ENCODE measurements around the gene A1BG. TPM values are rescaled to one million over a fixed set of nuclear protein-coding genes. Genes with fewer than 3 reads are reported as not detected.

The A1BG gene
- total RNA-seq = 5.7 TPM
- long read RNA-seq, partial matches to known transcripts = 0 of 2 reads
- long read RNA-seq, other reads (novel, unspliced or antisense) = 0 of 2 reads

- intact Hi-C loops (cut with micrococcal nuclease) = no loop called here
- DNase-seq = no peak
- ATAC-seq = no peak
Measured at GRCh38 chr19:58352760-58353671, at the start of gene A1BG. Gene A1BG (minus strand): TSS chr19:58353492. CDS start chr19:58353437, 55 bp downstream.

- DNase-seq (no peak), ATAC-seq (no peak)
- intact Hi-C loops (cut with micrococcal nuclease) = no loop called here
Measured at GRCh38 chr19:58401840-58402421, 48.6 kb upstream of the A1BG start.

- peak; percentile 100 for DNase-seq
- ATAC-seq = peak; percentile 99
- intact Hi-C loops (cut with micrococcal nuclease) = no loop called here
Measured at GRCh38 chr19:58400916-58401839, 47.9 kb upstream of the A1BG start.

- intact Hi-C loops (cut with micrococcal nuclease) = no loop called here
- ATAC-seq (peak; percentile 1), DNase-seq (no peak)
Measured at GRCh38 chr19:58400316-58400915, 47.1 kb upstream of the A1BG start.

- no peak for ATAC-seq
Measured at GRCh38 chr19:58399903-58400302, 46.6 kb upstream of the A1BG start.

GRCh38 chr19:58398545-58398944 lies 45.3 kb upstream of the A1BG start:
- intact Hi-C loops (cut with micrococcal nuclease) = no loop called here
- ATAC-seq = no peak
- DNase-seq = no peak

More at GRCh38 chr19:58399903-58400302, 46.6 kb upstream of the A1BG start:
- intact Hi-C loops (cut with micrococcal nuclease) = no loop called here
- DNase-seq = no peak

GRCh38 chr19:58398087-58398486 lies 44.8 kb upstream of the A1BG start:
- no peak for DNase-seq
- ATAC-seq = no peak
- intact Hi-C loops (cut with micrococcal nuclease) = no loop called here

GRCh38 chr19:58397533-58398037 lies 44.3 kb upstream of the A1BG start:
- DNase-seq (no peak), ATAC-seq (no peak)
- intact Hi-C loops (cut with micrococcal nuclease) = no loop called here

- ATAC-seq (no peak), DNase-seq (no peak)
- intact Hi-C loops (cut with micrococcal nuclease) = no loop called here
Measured at GRCh38 chr19:58396691-58397532, 43.6 kb upstream of the A1BG start.

GRCh38 chr19:58395979-58396627 lies 42.8 kb upstream of the A1BG start:
- DNase-seq (no peak), ATAC-seq (no peak)
- intact Hi-C loops (cut with micrococcal nuclease) = no loop called here

- peak; percentile 4 for ATAC-seq
- intact Hi-C loops (cut with micrococcal nuclease) = no loop called here
- DNase-seq = no peak
Measured at GRCh38 chr19:58395220-58395978, 42.1 kb upstream of the A1BG start, which contains the start of gene RNF225. Gene RNF225 (plus strand): TSS chr19:58395656. CDS start chr19:58396090, 434 bp downstream.

GRCh38 chr19:58394821-58395219 lies 41.5 kb upstream of the A1BG start:
- DNase-seq = no peak
- no peak for ATAC-seq
- intact Hi-C loops (cut with micrococcal nuclease) = no loop called here

GRCh38 chr19:58393725-58394033 lies 40.4 kb upstream of the A1BG start:
- intact Hi-C loops (cut with micrococcal nuclease) = no loop called here
- no peak for DNase-seq
- no peak for ATAC-seq

- no peak for ATAC-seq
- no peak for DNase-seq
- intact Hi-C loops (cut with micrococcal nuclease) = no loop called here
Measured at GRCh38 chr19:58392945-58393724, 39.8 kb upstream of the A1BG start.

GRCh38 chr19:58388175-58388526 lies 34.9 kb upstream of the A1BG start:
- ATAC-seq = no peak
- DNase-seq = no peak
- intact Hi-C loops (cut with micrococcal nuclease) = no loop called here

Data from left ventricle myocardium superior (tissue), 1 donor.